Peyer's patch (tissue), 4 donors: ENCODE measurements around the gene ZBTB38. TPM values are rescaled to one million over a fixed set of nuclear protein-coding genes. Genes with fewer than 3 reads are reported as not detected.

ENCODE experiments used
- DNase-seq, 3 donors: peaks; one replicate each; pipeline ENCODE4 v3.0.0-alpha.2; 2017 to 2019
- H3K27ac ChIP-seq, 4 donors: fragments of 200-600 bp; sonication (generic); one replicate each; pipeline ENCODE4 v1.5.1; 2016 to 2019
- H3K27me3 ChIP-seq, 2 donors: fragments of 200-600 bp; sonication (generic); one replicate each; pipeline ENCODE4 v1.5.1; 2019
- H3K36me3 ChIP-seq, 3 donors: fragments of 200-600 bp; sonication (generic); one replicate each; pipeline ENCODE4 v1.5.1; 2016 to 2019
- H3K4me1 ChIP-seq, 4 donors: fragments of 200-600 bp; sonication (generic); one replicate each; pipeline ENCODE4 v1.5.1; 2016 to 2019
- H3K4me3 ChIP-seq, 4 donors: fragments of 200-600 bp; sonication (generic); 1 replicate in 3 of 4; 2 replicates in 1 of 4; pipeline ENCODE4 v1.5.1; 2016 to 2019; ENCODE audit warnings: mild to moderate bottlenecking in 1 of 4
- H3K9me3 ChIP-seq, 4 donors: fragments of 200-600 bp; sonication (generic); one replicate each; pipeline ENCODE4 v1.5.1; 2016 to 2019; ENCODE audit warnings: mild to moderate bottlenecking in 1 of 4
- CTCF ChIP-seq, 6 experiments: fragments of 450-650 bp in 4 of 6; fragments of 200-600 bp in 2 of 6; sonication (generic) in 1 of 6; IDR thresholded peaks; one replicate each; pipeline ENCODE4 v1.5.1; 2017 to 2019; ENCODE audit warnings: antibody characterized with exemption in 6 of 6, mild to moderate bottlenecking in 3 of 6, moderate library complexity in 1 of 6
- POLR2A ChIP-seq, 2 donors: fragments of 450-650 bp; IDR thresholded peaks; one replicate each; pipeline ENCODE4 v1.5.1; 2017; ENCODE audit warnings: antibody characterized with exemption in 2 of 2, mild to moderate bottlenecking in 2 of 2, moderate library complexity in 2 of 2
- total RNA-seq, 4 donors: library from RNA; depleted of rRNA; stranded (reverse); fragments of >200 nt; gene quantifications; one replicate each; pipeline ENCODE4 v1.1.0, GENCODE V29; 2016

The ZBTB38 gene
- total RNA-seq, 4 donors from 2014 or later = 168 to 254 (median 184) TPM

- no peak for DNase-seq
- peaks cover 0 to 13% (median 0%) of the 10 kb centered on the region in 3 donors for H3K36me3 ChIP-seq
- no peak overlapping the region for H3K4me3 ChIP-seq
- peak overlapping the region in 1 of 4 donors; percentile 33 for H3K27ac ChIP-seq
- no peaks in the 10 kb centered on the region for H3K9me3 ChIP-seq
- H3K27me3 ChIP-seq = no peaks in the 10 kb centered on the region
- TF ChIP-seq POLR2A (IDR thresholded peaks at IDR 0.05) = no peak
- TF ChIP-seq CTCF (IDR thresholded peaks at IDR 0.05) = no peak
- peaks cover 0 to 15% (median 0%) of the 10 kb centered on the region in 4 donors for H3K4me1 ChIP-seq
Observed at GRCh38 chr3:141382571-141382970, 14.3 kb downstream of the ZBTB38 start.

GRCh38 chr3:141383555-141384129, 15.3 kb downstream of the ZBTB38 start:
- TF ChIP-seq CTCF (IDR thresholded peaks at IDR 0.05) = no peak
- TF ChIP-seq POLR2A (IDR thresholded peaks at IDR 0.05) = no peak
- Histone ChIP-seq H3K27ac (peak overlapping the region; percentile 17 to 68 (median 46)), H3K4me3 (peak overlapping the region in 1 of 4 donors; percentile 9), H3K9me3 (no peaks in the 10 kb centered on the region), H3K4me1 (peaks cover 0 to 15% (median 0%) of the 10 kb centered on the region in 4 donors), H3K27me3 (no peaks in the 10 kb centered on the region), H3K36me3 (peaks cover 0 to 13% (median 0%) of the 10 kb centered on the region in 3 donors)
- no peak for DNase-seq

GRCh38 chr3:141384157-141384556, 15.9 kb downstream of the ZBTB38 start:
- peaks cover 0 to 12% (median 0%) of the 10 kb centered on the region in 4 donors for H3K4me1 ChIP-seq
- DNase-seq = no peak
- peaks cover 0 to 13% (median 0%) of the 10 kb centered on the region in 3 donors for H3K36me3 ChIP-seq
- no peak for TF ChIP-seq CTCF (IDR thresholded peaks at IDR 0.05)
- no peak for TF ChIP-seq POLR2A (IDR thresholded peaks at IDR 0.05)
- peak overlapping the region; percentile 17 to 68 (median 46) for H3K27ac ChIP-seq
- H3K9me3 ChIP-seq = no peaks in the 10 kb centered on the region
- H3K27me3 ChIP-seq = no peaks in the 10 kb centered on the region
- H3K4me3 ChIP-seq = peak overlapping the region in 1 of 4 donors; percentile 9

- no peak for DNase-seq
- peaks cover 0 to 13% (median 0%) of the 10 kb centered on the region in 3 donors for H3K36me3 ChIP-seq
- H3K27me3 ChIP-seq = no peaks in the 10 kb centered on the region
- TF ChIP-seq CTCF (IDR thresholded peaks at IDR 0.05) = no peak
- TF ChIP-seq POLR2A (IDR thresholded peaks at IDR 0.05) = no peak
- peak overlapping the region in 3 of 4 donors; percentile 44 to 68 (median 47) for H3K27ac ChIP-seq
- no peaks in the 10 kb centered on the region for H3K9me3 ChIP-seq
- peaks cover 0 to 10% (median 0%) of the 10 kb centered on the region in 4 donors for H3K4me1 ChIP-seq
- peak overlapping the region in 1 of 4 donors; percentile 9 for H3K4me3 ChIP-seq
Observed at GRCh38 chr3:141384575-141384974, 16.3 kb downstream of the ZBTB38 start.

GRCh38 chr3:141385406-141386125, 17.3 kb downstream of the ZBTB38 start:
- Histone ChIP-seq H3K4me3 (peak overlapping the region; percentile 1 to 30 (median 19)), H3K4me1 (peaks cover 0 to under 1% (median 0%) of the 10 kb centered on the region in 4 donors), H3K9me3 (no peaks in the 10 kb centered on the region), H3K36me3 (peaks cover 0 to 13% (median 0%) of the 10 kb centered on the region in 3 donors), H3K27ac (peak overlapping the region; percentile 16 to 68 (median 57)), H3K27me3 (no peaks in the 10 kb centered on the region)
- TF ChIP-seq POLR2A (IDR thresholded peaks at IDR 0.05) (no peak), CTCF (IDR thresholded peaks at IDR 0.05) (no peak)
- DNase-seq = no peak
